Measurements from ENCODE around the gene NOP14.
A peak's percentile ranks its signal among the peaks of the same experiment; 100 is the strongest.

NOP14 gene

DNA sequence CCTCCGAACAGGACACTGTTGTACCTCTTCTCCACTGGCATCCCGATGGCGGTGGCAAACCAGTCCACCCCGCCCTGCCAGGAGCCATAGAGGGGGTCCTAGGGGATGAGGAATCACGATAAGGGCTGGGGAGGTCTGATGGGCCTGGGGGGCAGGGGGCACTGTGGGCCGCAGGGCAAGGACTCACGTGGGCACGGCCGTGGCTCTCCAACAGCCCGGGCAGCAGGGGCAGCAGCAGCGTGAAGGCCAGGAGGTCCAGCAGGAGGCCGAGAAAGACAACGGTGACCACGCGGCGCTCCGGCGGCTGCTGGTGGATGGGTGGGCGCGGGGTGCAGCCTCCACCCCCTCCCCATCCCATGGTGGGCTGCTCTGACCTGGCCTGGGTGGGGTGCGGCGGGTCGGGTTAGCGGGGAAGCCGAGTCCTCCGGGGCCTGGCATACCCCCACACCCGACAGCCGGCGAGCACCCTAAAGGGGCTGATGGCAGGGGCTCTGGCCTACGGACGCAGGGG is 29.6 kb downstream of the NOP14 start:
- Histone ChIP-seq H3K4me1 (ENCODE audit: insufficient read depth, low read length) (peaks cover 50% of the 10 kb centered on the region), H3K9ac (ENCODE audit: low read depth, low read length) (peak overlapping the region; percentile 62), H3K27me3 (ENCODE audit: insufficient read depth, low read length, poor library complexity) (no peaks in the 10 kb centered on the region), H3K79me2 (ENCODE audit: insufficient read depth, low read length) (peaks cover 13% of the 10 kb centered on the region), H3K4me3 (ENCODE audit: low read depth in 1 of 2, low read length in 2 of 2) (peak overlapping the region; percentile 32 to 54; a peak in 3 of 4 replicates), H2AFZ (ENCODE audit: low read depth, low read length) (peak overlapping the region; percentile 59), H3K4me2 (ENCODE audit: insufficient read depth, low read length) (peak overlapping the region; percentile 68), H3K9me3 (ENCODE audit: insufficient read depth, low read length, severe bottlenecking) (no peaks in the 10 kb centered on the region), H3K36me3 (ENCODE audit: insufficient read depth, low read length) (peaks cover 64% of the 10 kb centered on the region), H4K20me1 (ENCODE audit: insufficient read depth, low read length) (peaks cover 41% of the 10 kb centered on the region), H3K27ac (ENCODE audit: low read length) (no peak overlapping the region)
- no peak for TF ChIP-seq CTCF (IDR thresholded peaks at IDR 0.05; ENCODE audit: borderline replicate concordance, extremely low read depth, low read length, poor library complexity, severe bottlenecking)
- TF ChIP-seq EZH2 (IDR thresholded peaks at IDR 0.05; ENCODE audit: borderline replicate concordance, low read depth, low read length, severe bottlenecking), result no peak
- ATAC-seq (ENCODE audit: insufficient read depth, low read depth) (no peak), DNase-seq (no peak)

DNA sequence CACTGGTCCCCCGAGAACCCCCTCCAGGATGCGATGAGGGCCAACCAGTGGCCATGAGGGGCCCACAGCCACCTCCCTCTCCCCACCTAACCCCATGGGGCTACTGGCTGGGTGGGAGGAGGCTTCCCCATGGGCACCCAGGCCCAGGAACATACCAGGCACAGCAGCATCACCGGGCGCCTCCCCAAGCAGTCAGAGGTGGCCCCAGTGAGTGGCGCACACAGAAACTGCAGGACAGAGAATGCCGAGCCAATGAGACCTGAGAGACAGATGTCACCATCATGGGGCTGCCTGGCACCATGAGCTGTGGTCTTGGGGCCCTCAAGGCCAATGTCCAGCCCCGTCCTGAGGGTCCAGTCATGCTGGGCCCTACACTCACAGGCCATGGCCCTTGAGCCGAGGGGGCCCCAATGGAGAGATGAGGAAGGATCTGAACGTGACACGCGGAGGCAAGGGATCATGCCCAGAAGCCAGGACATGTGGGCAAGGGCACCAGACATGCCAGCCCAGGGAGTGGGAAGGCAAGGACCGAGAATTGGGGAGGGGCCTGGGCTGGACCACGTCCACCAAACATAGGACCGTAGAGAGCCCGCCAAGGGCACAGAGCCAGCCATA is 30.1 kb downstream of the NOP14 start:
- Histone ChIP-seq H3K27me3 (ENCODE audit: insufficient read depth, low read length, poor library complexity) (no peaks in the 10 kb centered on the region), H3K9me3 (ENCODE audit: insufficient read depth, low read length, severe bottlenecking) (no peaks in the 10 kb centered on the region), H4K20me1 (ENCODE audit: insufficient read depth, low read length) (peaks cover 41% of the 10 kb centered on the region), H3K4me3 (ENCODE audit: low read depth in 1 of 2, low read length in 2 of 2) (peak overlapping the region in 1 of 2 experiments; percentile 54; a peak in 2 of 4 replicates), H2AFZ (ENCODE audit: low read depth, low read length) (no peak overlapping the region), H3K9ac (ENCODE audit: low read depth, low read length) (peak overlapping the region; percentile 62; the same call in 1 of the 2 replicates), H3K36me3 (ENCODE audit: insufficient read depth, low read length) (peaks cover 64% of the 10 kb centered on the region), H3K27ac (ENCODE audit: low read length) (no peak overlapping the region), H3K79me2 (ENCODE audit: insufficient read depth, low read length) (peaks cover 13% of the 10 kb centered on the region), H3K4me2 (ENCODE audit: insufficient read depth, low read length) (peak overlapping the region; percentile 68), H3K4me1 (ENCODE audit: insufficient read depth, low read length) (peaks cover 50% of the 10 kb centered on the region)
- TF ChIP-seq EZH2 (IDR thresholded peaks at IDR 0.05; ENCODE audit: borderline replicate concordance, low read depth, low read length, severe bottlenecking) (no peak), CTCF (IDR thresholded peaks at IDR 0.05; ENCODE audit: borderline replicate concordance, extremely low read depth, low read length, poor library complexity, severe bottlenecking) (no peak)
- no peak for DNase-seq
- no peak for ATAC-seq (ENCODE audit: insufficient read depth, low read depth)

DNA sequence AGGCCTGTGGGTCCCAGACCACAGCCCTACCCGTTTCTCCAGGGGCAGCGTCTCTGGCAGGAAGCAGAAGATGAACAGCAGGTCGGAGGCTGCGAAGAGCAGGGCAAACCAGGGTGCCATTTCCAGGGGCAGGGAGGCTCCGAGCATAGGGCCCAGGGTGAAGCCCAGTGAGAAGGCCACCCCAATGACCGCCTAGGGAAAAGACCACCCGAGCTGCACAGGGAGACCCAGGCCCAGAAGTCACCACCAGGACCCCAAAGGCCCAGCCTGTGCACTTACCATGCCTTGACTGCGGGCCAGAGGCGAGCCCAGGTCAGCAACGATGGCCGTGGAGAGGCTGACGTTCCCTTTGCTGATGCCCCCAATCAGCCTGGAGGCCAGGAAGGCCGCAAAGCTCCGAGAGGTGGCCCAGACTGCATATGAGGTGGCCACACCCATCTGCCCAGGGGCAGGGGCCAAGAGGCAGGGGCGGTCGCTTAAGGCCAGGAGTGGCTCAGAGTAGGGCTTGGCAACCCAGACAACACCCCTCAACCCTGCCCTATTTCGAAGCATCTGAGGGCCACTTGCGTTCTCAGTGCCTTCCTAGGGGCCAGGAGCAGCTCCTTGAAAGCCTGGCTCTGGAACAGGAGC is 30.8 kb downstream of the NOP14 start:
- Histone ChIP-seq H3K9ac (ENCODE audit: low read depth, low read length) (no peak overlapping the region), H4K20me1 (ENCODE audit: insufficient read depth, low read length) (peaks cover 38% of the 10 kb centered on the region), H3K27me3 (ENCODE audit: insufficient read depth, low read length, poor library complexity) (no peaks in the 10 kb centered on the region), H3K79me2 (ENCODE audit: insufficient read depth, low read length) (peaks cover 13% of the 10 kb centered on the region), H2AFZ (ENCODE audit: low read depth, low read length) (no peak overlapping the region), H3K4me3 (ENCODE audit: low read depth in 1 of 2, low read length in 2 of 2) (0 out of 4 replicates have a peak overlapping the region, but pooled peaks of 1 of the 2 experiments have one; percentile 54), H3K9me3 (ENCODE audit: insufficient read depth, low read length, severe bottlenecking) (no peaks in the 10 kb centered on the region), H3K4me2 (ENCODE audit: insufficient read depth, low read length) (peak overlapping the region; percentile 68; the same call in 1 of the 2 replicates), H3K27ac (ENCODE audit: low read length) (no peak overlapping the region), H3K36me3 (ENCODE audit: insufficient read depth, low read length) (peaks cover 64% of the 10 kb centered on the region), H3K4me1 (ENCODE audit: insufficient read depth, low read length) (peaks cover 48% of the 10 kb centered on the region)
- DNase-seq (no peak), ATAC-seq (ENCODE audit: insufficient read depth, low read depth) (no peak)
- TF ChIP-seq CTCF (IDR thresholded peaks at IDR 0.05; ENCODE audit: borderline replicate concordance, extremely low read depth, low read length, poor library complexity, severe bottlenecking) (no peak), EZH2 (IDR thresholded peaks at IDR 0.05; ENCODE audit: borderline replicate concordance, low read depth, low read length, severe bottlenecking) (no peak)
